IMR-90 (cell line): Measurements from ENCODE around the gene DENND1A. TPM values are rescaled to one million over a fixed set of nuclear protein-coding genes. Genes with fewer than 3 reads are reported as not detected.

ENCODE experiments used
- ATAC-seq: fragments of 200-7000 bp; cut with Tn5 transposase; 2 replicates; pipeline ENCODE4 v1.9.1; 2020; ENCODE audit warnings: low read depth, mild to moderate bottlenecking, moderate library complexity
- BruUV-seq: library from RNA; stranded (reverse); fragments of 400-500 nt; replicated peaks from 2 replicates; lab custom pipeline; 2021; lab: Mats Ljungman, UMichigan
- CTCF ChIA-PET: fragments of 300-600 bp; formaldehyde crosslinking; extraction: SDS; loops from one replicate; lab custom pipeline; 2021; ENCODE audit warnings: antibody characterized with exemption; lab: Yijun Ruan, JAX
- POLR2A ChIA-PET: fragments of 300-600 bp; sonication (Branson Sonifier 250); formaldehyde crosslinking; loops from one replicate; lab custom pipeline; 2022; ENCODE audit warnings: antibody characterized with exemption; ENCODE audit not compliant: unreplicated experiment; lab: Charles Lee
- DNase-seq: peaks from one replicate; pipeline ENCODE4 v3.0.0; 2013
- H2AFZ ChIP-seq: replicated peaks from 2 replicates; pipeline ENCODE3; 2013; ENCODE audit warnings: low read length, mild to moderate bottlenecking; ENCODE audit not compliant: poor library complexity
- H2AK5ac ChIP-seq: 2 replicates; pipeline ENCODE4 v1.6.1; 2013; ENCODE audit warnings: low read depth, low read length, inconsistent platforms
- H2AK9ac ChIP-seq: replicated peaks from 2 replicates; pipeline ENCODE3; 2013; ENCODE audit warnings: mild to moderate bottlenecking, low read depth, low read length, moderate library complexity; ENCODE audit not compliant: poor library complexity
- H2BK120ac ChIP-seq: 2 replicates; pipeline ENCODE4 v1.6.1; 2013; ENCODE audit warnings: low read depth, low read length, inconsistent platforms
- H2BK15ac ChIP-seq: 3 replicates; pipeline ENCODE4 v1.6.1; 2013; ENCODE audit warnings: low read depth, low read length, inconsistent platforms
- H2BK20ac ChIP-seq: 2 replicates; pipeline ENCODE4 v1.6.1; 2013; ENCODE audit warnings: low read depth, mild to moderate bottlenecking, inconsistent platforms, low read length, moderate library complexity
- H2BK5ac ChIP-seq: 2 replicates; pipeline ENCODE4 v1.6.1; 2013; ENCODE audit warnings: mild to moderate bottlenecking, low read depth, low read length, inconsistent platforms; ENCODE audit not compliant: poor library complexity, severe bottlenecking
- H3K14ac ChIP-seq: replicated peaks from 2 replicates; pipeline ENCODE4 v1.6.1; 2013; ENCODE audit warnings: low read depth, low read length, inconsistent platforms
- H3K18ac ChIP-seq: 2 replicates; pipeline ENCODE4 v1.6.1; 2013; ENCODE audit warnings: low read depth, low read length, control low read depth
- H3K23ac ChIP-seq: 2 replicates; pipeline ENCODE4 v1.6.1; 2013; ENCODE audit warnings: low read depth, low read length, inconsistent platforms
- H3K27ac ChIP-seq: 2 replicates; pipeline ENCODE4 v1.5.1; 2013; ENCODE audit warnings: mild to moderate bottlenecking, control low read depth, low read length; ENCODE audit not compliant: insufficient read depth
- H3K27me3 ChIP-seq: 2 replicates; pipeline ENCODE4 v1.6.1; 2013; ENCODE audit warnings: low read length; ENCODE audit not compliant: control insufficient read depth, insufficient read depth
- H3K36me3 ChIP-seq: 2 replicates; pipeline ENCODE4 v1.6.1; 2013; ENCODE audit warnings: low read length, mixed read lengths; ENCODE audit not compliant: control insufficient read depth, insufficient read depth
- H3K4ac ChIP-seq: 2 replicates; pipeline ENCODE4 v1.6.1; 2013; ENCODE audit warnings: low read depth, low read length, inconsistent platforms
- H3K4me1 ChIP-seq: 2 replicates; pipeline ENCODE4 v1.6.1; 2013; ENCODE audit warnings: low read length, mixed read lengths; ENCODE audit not compliant: control insufficient read depth, insufficient read depth
- H3K4me2 ChIP-seq: 2 replicates; pipeline ENCODE4 v1.6.1; 2013; ENCODE audit warnings: low read depth, mild to moderate bottlenecking, control low read depth, low read length, moderate library complexity
- H3K4me3 ChIP-seq: 2 replicates; pipeline ENCODE4 v1.5.1; 2013; ENCODE audit warnings: low read depth, mild to moderate bottlenecking, control low read depth, low read length, moderate library complexity; ENCODE audit not compliant: insufficient read depth
- H3K56ac ChIP-seq: 2 replicates; pipeline ENCODE4 v1.6.1; 2013; ENCODE audit warnings: low read length, inconsistent platforms; ENCODE audit not compliant: insufficient read depth; ENCODE audit errors: extremely low read depth
- H3K79me1 ChIP-seq, 2 experiments: 2 replicates each; pipeline ENCODE4 v1.6.1; 2013; ENCODE audit warnings: low read length in 2 of 2, inconsistent platforms in 1 of 2, low read depth in 1 of 2
- H3K9ac ChIP-seq: 2 replicates; pipeline ENCODE4 v1.6.1; 2013; ENCODE audit warnings: low read depth, low read length, control low read depth
- H3K9me1 ChIP-seq: 2 replicates; pipeline ENCODE4 v1.6.1; 2013; ENCODE audit warnings: low read length, inconsistent platforms; ENCODE audit not compliant: insufficient read depth
- H3K9me3 ChIP-seq: 2 replicates; pipeline ENCODE4 v1.6.1; 2013; ENCODE audit warnings: low read length; ENCODE audit not compliant: control insufficient read depth, insufficient read depth
- H4K20me1 ChIP-seq: 2 replicates; pipeline ENCODE4 v1.6.1; 2013; ENCODE audit warnings: low read length, inconsistent platforms; ENCODE audit not compliant: insufficient read depth
- H4K5ac ChIP-seq: 2 replicates; pipeline ENCODE4 v1.6.1; 2013; ENCODE audit warnings: mild to moderate bottlenecking, low read depth, low read length, control low read depth
- H4K8ac ChIP-seq, 2 experiments: 2 replicates each; pipeline ENCODE4 v1.6.1; 2013; ENCODE audit warnings: low read depth in 2 of 2, low read length in 2 of 2, control low read depth in 1 of 2, inconsistent platforms in 1 of 2
- H4K91ac ChIP-seq: 2 replicates; pipeline ENCODE4 v1.6.1; 2013; ENCODE audit warnings: low read depth, low read length, inconsistent platforms; ENCODE audit not compliant: insufficient read depth
- BHLHE40 ChIP-seq: fragments of 150-350 bp; IDR thresholded peaks from 2 replicates; pipeline ENCODE4 v1.6.1; 2016; ENCODE audit warnings: mild to moderate bottlenecking, low read depth, low read length
- CEBPB ChIP-seq: IDR thresholded peaks from 2 replicates; pipeline ENCODE4 v1.6.1; 2012; ENCODE audit warnings: low read depth, low read length, improper control_type of control experiment
- CHD1 ChIP-seq: IDR thresholded peaks from 2 replicates; pipeline ENCODE4 v1.6.1; 2012; ENCODE audit warnings: low read depth, low read length, improper control_type of control experiment
- CTCF ChIP-seq: conservative IDR thresholded peaks from 2 replicates; pipeline ENCODE4 v1.5.1; 2012; ENCODE audit warnings: mild to moderate bottlenecking, low read depth, low read length, improper control_type of control experiment
- ELK1 ChIP-seq: fragments of 150-350 bp; IDR thresholded peaks from 2 replicates; pipeline ENCODE4 v1.6.1; 2016; ENCODE audit warnings: low read depth, mild to moderate bottlenecking, low read length, moderate library complexity, borderline replicate concordance
- FOS ChIP-seq: fragments of 150-350 bp; IDR thresholded peaks from 2 replicates; pipeline ENCODE4 v1.6.1; 2016; ENCODE audit warnings: low read depth, low read length
- MAFK ChIP-seq: IDR thresholded peaks from 2 replicates; pipeline ENCODE4 v1.6.1; 2012; ENCODE audit warnings: low read depth, low read length, improper control_type of control experiment
- MAZ ChIP-seq: IDR thresholded peaks from 2 replicates; pipeline ENCODE4 v1.6.1; 2012; ENCODE audit warnings: low read depth, mild to moderate bottlenecking, low read length, improper control_type of control experiment, moderate library complexity, borderline replicate concordance
- MXI1 ChIP-seq: IDR thresholded peaks from 2 replicates; pipeline ENCODE4 v1.6.1; 2012; ENCODE audit warnings: low read depth, mild to moderate bottlenecking, low read length, moderate library complexity, borderline replicate concordance
- NFE2L2 ChIP-seq: fragments of 150-350 bp; IDR thresholded peaks from 2 replicates; pipeline ENCODE4 v1.6.1; 2016; ENCODE audit warnings: low read depth, mild to moderate bottlenecking, low read length
- POLR2A ChIP-seq: IDR thresholded peaks from 2 replicates; pipeline ENCODE4 v1.6.1; 2012; ENCODE audit warnings: mild to moderate bottlenecking, low read depth, low read length
- RAD21 ChIP-seq: IDR thresholded peaks from 2 replicates; pipeline ENCODE4 v1.6.1; 2012; ENCODE audit warnings: low read length, improper control_type of control experiment
- RCOR1 ChIP-seq: IDR thresholded peaks from 2 replicates; pipeline ENCODE4 v1.6.1; 2012; ENCODE audit warnings: mild to moderate bottlenecking, low read length, improper control_type of control experiment; ENCODE audit not compliant: insufficient replicate concordance
- RFX5 ChIP-seq: IDR thresholded peaks from 2 replicates; pipeline ENCODE4 v1.8.0; 2012; ENCODE audit warnings: low read depth, mild to moderate bottlenecking, low read length, moderate library complexity
- SMC3 ChIP-seq: fragments of 150-350 bp; IDR thresholded peaks from 2 replicates; pipeline ENCODE4 v1.6.1; 2016; ENCODE audit warnings: low read depth, mild to moderate bottlenecking, antibody characterized with exemption, low read length, moderate library complexity
- USF2 ChIP-seq: fragments of 150-350 bp; IDR thresholded peaks from 2 replicates; pipeline ENCODE4 v1.6.1; 2017; ENCODE audit warnings: mild to moderate bottlenecking, antibody characterized with exemption, low read length, low read depth
- WGBS, 2 experiments: methylation state at CpG; one replicate each; pipeline versions ENCODE4 v1.1.5 to v1.1.7; 2013; ENCODE audit warnings: missing lambda C conversion rate in 2 of 2; ENCODE audit not compliant: insufficient read length in 1 of 2; ENCODE audit errors: extremely low coverage in 2 of 2; 5-methylcytosine and 5-hydroxymethylcytosine counted together
- dilution Hi-C: fragments of 300-500 bp; cut with HindIII; formaldehyde crosslinking; loops from one replicate; pipeline ENCODE4 v1.14.3; 2018; ENCODE audit warnings: low sequenced_read_pairs; ENCODE audit not compliant: unreplicated experiment
- in situ Hi-C: fragments of 300-500 bp; cut with MboI; formaldehyde crosslinking; loops from 3 replicates; pipeline ENCODE4 v1.14.3; 2019; ENCODE audit warnings: low sequenced_read_pairs, inconsistent platforms, mixed read lengths
- intact Hi-C: fragments of 100-400 bp; cut with micrococcal nuclease; formaldehyde crosslinking; loops from 2 replicates; pipeline ENCODE4 v1.10.0; 2022
- polyA plus RNA-seq, 3 experiments: library from polyadenylated mRNA; depleted of rRNA; stranded (reverse); fragments of >200 nt; gene quantifications; 2 replicates each; pipeline ENCODE4 v1.2.3, GENCODE V29; 2012; ENCODE audit warnings: low replicate concordance in 1 of 3
- total RNA-seq: library from RNA; depleted of rRNA; stranded (reverse); fragments of >200 nt; gene quantifications from 2 replicates; pipeline ENCODE4 v1.2.3, GENCODE V29; 2012

Gene DENND1A
- total and polyA plus RNA-seq, 2 of the 4 experiments (the other 2 are of a cell fraction) = 21.4 to 27.6 TPM

- no peak overlapping the region for H3K23ac ChIP-seq
- no peaks in the 10 kb centered on the region for H3K9me3 ChIP-seq
- ATAC-seq = no peak
- H4K8ac ChIP-seq = no peak overlapping the region
- in situ Hi-C loops = no loop called here
- no peak overlapping the region for H2BK20ac ChIP-seq
- POLR2A ChIA-PET = no interaction called here
- no peak overlapping the region for H3K9ac ChIP-seq
- no peaks in the 10 kb centered on the region for H3K4me1 ChIP-seq
- no peak overlapping the region for H3K4ac ChIP-seq
- H3K56ac ChIP-seq = no peak overlapping the region
- H2BK120ac ChIP-seq = no peak overlapping the region
- CTCF ChIA-PET = no interaction called here
- H3K79me1 ChIP-seq = no peaks in the 10 kb centered on the region
- H4K91ac ChIP-seq = no peak overlapping the region
- H2AFZ ChIP-seq = no peak overlapping the region
- H3K4me3 ChIP-seq = no peak overlapping the region
- H3K9me1 ChIP-seq = no peaks in the 10 kb centered on the region
- H4K20me1 ChIP-seq = no peaks in the 10 kb centered on the region
- no peak overlapping the region for H3K27ac ChIP-seq
- TF ChIP-seq MXI1 (no peak), NFE2L2 (no peak), BHLHE40 (no peak), MAZ (no peak), CEBPB (no peak), POLR2A (no peak), RCOR1 (no peak), MAFK (no peak), CTCF (no peak), RFX5 (no peak), FOS (no peak), RAD21 (no peak), USF2 (no peak), SMC3 (no peak), ELK1 (no peak), CHD1 (no peak)
- no peak overlapping the region for H3K18ac ChIP-seq
- no peak overlapping the region for H3K4me2 ChIP-seq
- no peak overlapping the region for H3K14ac ChIP-seq
- dilution Hi-C loops = no loop called here
- no peak overlapping the region for H2BK15ac ChIP-seq
- BruUV-seq = no TSS peak
- H3K36me3 ChIP-seq = no peaks in the 10 kb centered on the region; the same call in 1 of the 2 replicates
- H3K27me3 ChIP-seq = no peaks in the 10 kb centered on the region
- intact Hi-C loops = no loop called here
- H2AK5ac ChIP-seq = no peak overlapping the region
- no peak for DNase-seq
- H4K5ac ChIP-seq = no peak overlapping the region
- no peak overlapping the region for H2BK5ac ChIP-seq
- WGBS, 2 experiments = 97% methylated on average over 9 of the region's 9 CpGs; no CpG with 5 or more reads in 1 of the 2 experiments
- no peak overlapping the region for H2AK9ac ChIP-seq
These were observed 312.6 kb downstream of the DENND1A start for GRCh38 chr9:123617286-123617685.
